SK-N-SH (cell line): ENCODE data around the gene SLC24A3. TPM values are rescaled to one million over a fixed set of nuclear protein-coding genes. Genes with fewer than 3 reads are reported as not detected.

Source experiments
- CTCF ChIA-PET: fragments of 300-600, 350-600 bp; formaldehyde crosslinking; extraction: SDS; loops from one replicate; lab custom pipeline; 2021; lab: Yijun Ruan, JAX
- POLR2A ChIA-PET: fragments of 350-600 bp; sonication (Branson Sonifier 250); formaldehyde crosslinking; extraction: SDS; loops from one replicate; lab custom pipeline; 2020; ENCODE audit warnings: antibody characterized with exemption, inconsistent platforms; lab: Yijun Ruan, JAX
- DNase-seq: peaks from one replicate; pipeline ENCODE4 v3.0.0; 2012
- H2AFZ ChIP-seq: fragments of 200-600 bp; sonication (generic); 2 replicates; pipeline ENCODE4 v1.8.1; 2016; ENCODE audit warnings: antibody characterized with exemption, mild to moderate bottlenecking, low read depth
- H3F3A ChIP-seq: fragments of 200-600 bp; sonication (generic); replicated peaks from 2 replicates; pipeline ENCODE3; 2016; ENCODE audit warnings: antibody characterized with exemption, mild to moderate bottlenecking; ENCODE audit not compliant: insufficient read depth
- H3K27ac ChIP-seq, 2 experiments: fragments of 200-500 bp in 1 of 2; fragments of 200-600 bp in 1 of 2; sonication (Bioruptor generic) in 1 of 2; sonication (generic), shearing (Covaris generic) in 1 of 2; 2 replicates each; pipeline versions ENCODE4 v1.5.1 to v1.6.1; 2014 to 2016; ENCODE audit warnings: low read depth in 2 of 2, inconsistent platforms in 1 of 2, low read length in 1 of 2, mild to moderate bottlenecking in 1 of 2, mixed read lengths in 1 of 2
- H3K27me3 ChIP-seq: fragments of 200-600 bp; sonication (generic), shearing (Covaris generic); 2 replicates; pipeline ENCODE4 v1.6.1; 2016; ENCODE audit warnings: mixed run types; ENCODE audit not compliant: insufficient read depth
- H3K36me3 ChIP-seq, 2 experiments: fragments of 200-500 bp in 1 of 2; fragments of 200-600 bp in 1 of 2; sonication (Bioruptor generic) in 1 of 2; sonication (generic) in 1 of 2; replicated peaks in 1 of 2; 2 replicates each; pipeline versions ENCODE3 to v1.5.1; 2014 to 2016; ENCODE audit warnings: low read length in 1 of 2, mild to moderate bottlenecking in 1 of 2; ENCODE audit not compliant: insufficient read depth in 2 of 2, control insufficient read depth in 1 of 2
- H3K4me1 ChIP-seq, 2 experiments: fragments of 200-500 bp in 1 of 2; fragments of 200-600 bp in 1 of 2; sonication (Bioruptor generic) in 1 of 2; sonication (generic), shearing (Covaris generic) in 1 of 2; 2 replicates each; pipeline versions ENCODE4 v1.5.1 to v1.6.1; 2014 to 2016; ENCODE audit warnings: low read depth in 1 of 2, low read length in 1 of 2, mixed run types in 1 of 2; ENCODE audit not compliant: insufficient read depth in 2 of 2, control insufficient read depth in 1 of 2
- H3K4me2 ChIP-seq: fragments of 200-600 bp; sonication (generic), shearing (Covaris generic); 2 replicates; pipeline ENCODE4 v1.6.1; 2017; ENCODE audit warnings: mixed run types
- H3K4me3 ChIP-seq, 2 experiments: fragments of 200-500 bp in 1 of 2; fragments of 200-600 bp in 1 of 2; sonication (Bioruptor generic) in 1 of 2; sonication (generic), shearing (Covaris generic) in 1 of 2; 2 replicates each; pipeline versions ENCODE4 v1.5.1 to v1.8.1; 2014 to 2016; ENCODE audit warnings: low read depth in 2 of 2, inconsistent platforms in 1 of 2, low read length in 1 of 2, mild to moderate bottlenecking in 1 of 2, mixed read lengths in 1 of 2, moderate library complexity in 1 of 2
- H3K79me2 ChIP-seq: fragments of 200-600 bp; sonication (generic); 2 replicates; pipeline ENCODE4 v1.8.1; 2017; ENCODE audit warnings: mild to moderate bottlenecking; ENCODE audit not compliant: insufficient read depth
- H3K9ac ChIP-seq: fragments of 200-600 bp; sonication (generic); 2 replicates; pipeline ENCODE4 v1.6.1; 2017; ENCODE audit warnings: mixed run types
- H3K9me2 ChIP-seq: fragments of 200-600 bp; sonication (generic); 2 replicates; pipeline ENCODE4 v1.6.1; 2017; ENCODE audit warnings: mixed run types
- H3K9me3 ChIP-seq: fragments of 200-600 bp; sonication (generic); 2 replicates; pipeline ENCODE4 v1.6.1; 2017; ENCODE audit warnings: mixed run types, mild to moderate bottlenecking, moderate library complexity
- H4K20me1 ChIP-seq: fragments of 200-600 bp; sonication (generic); 2 replicates; pipeline ENCODE4 v1.6.1; 2017; ENCODE audit warnings: mild to moderate bottlenecking, mixed run types; ENCODE audit not compliant: insufficient read depth
- ELF1 ChIP-seq: IDR thresholded peaks from 2 replicates; pipeline ENCODE4 v1.4.0; 2012
- EZH2phosphoT487 ChIP-seq: fragments of 200-600 bp; sonication (generic); IDR thresholded peaks from 2 replicates; pipeline ENCODE4 v1.6.1; 2017; ENCODE audit warnings: low read depth, mixed run types, mild to moderate bottlenecking, antibody characterized with exemption, moderate library complexity, borderline replicate concordance
- FOXJ3 ChIP-seq: sonication (generic); formaldehyde crosslinking; IDR thresholded peaks from 2 replicates; pipeline ENCODE4 v1.5.1; 2020; ENCODE audit warnings: mild to moderate bottlenecking, missing genetic modification reagents
- GABPA ChIP-seq: IDR thresholded peaks from 2 replicates; pipeline ENCODE4 v1.4.0; 2012; ENCODE audit warnings: low read depth, mild to moderate bottlenecking
- SIN3A ChIP-seq: IDR thresholded peaks from 2 replicates; pipeline ENCODE4 v1.6.1; 2012; ENCODE audit warnings: low read depth, mild to moderate bottlenecking, low read length, moderate library complexity, borderline replicate concordance
- TAF1 ChIP-seq: IDR thresholded peaks from 2 replicates; pipeline ENCODE4 v1.6.1; 2012; ENCODE audit warnings: low read depth, mild to moderate bottlenecking, low read length, moderate library complexity, borderline replicate concordance
- TCF12 ChIP-seq: IDR thresholded peaks from 2 replicates; pipeline ENCODE4 v1.4.0; 2012
- TEAD4 ChIP-seq: IDR thresholded peaks from 2 replicates; pipeline ENCODE4 v1.4.0; 2012; ENCODE audit warnings: mild to moderate bottlenecking, borderline replicate concordance; ENCODE audit not compliant: insufficient read depth
- YY1 ChIP-seq: IDR thresholded peaks from 2 replicates; pipeline ENCODE4 v1.4.0; 2012; ENCODE audit warnings: low read depth, mild to moderate bottlenecking
- WGBS: methylation state at CpG from one replicate; pipeline ENCODE4 v1.1.6; 2017; ENCODE audit warnings: low lambda C conversion rate; 5-methylcytosine and 5-hydroxymethylcytosine counted together
- polyA plus RNA-seq, 3 experiments: library from polyadenylated mRNA; depleted of rRNA; stranded (reverse); fragments of >200 nt; gene quantifications; 2 replicates each; pipeline ENCODE4 v1.2.3, GENCODE V29; 2012
- TF ChIP-seq, protein P1 (sequence below): IDR thresholded peaks from 2 replicates; pipeline ENCODE4; 2012
- TF ChIP-seq, protein P2 (sequence below): fragments of 150-350 bp; IDR thresholded peaks from 2 replicates; pipeline ENCODE4 v1.6.1; 2016; ENCODE audit warnings: mild to moderate bottlenecking, low read depth, low read length
- TF ChIP-seq, protein P3 (sequence below): fragments of 150-350 bp; IDR thresholded peaks from 2 replicates; pipeline ENCODE4 v1.6.1; 2017; ENCODE audit warnings: antibody characterized with exemption, low read length, low read depth, borderline replicate concordance
- TF ChIP-seq, protein P4 (sequence below): IDR thresholded peaks from 2 replicates; pipeline ENCODE4 v1.4.0; 2012; ENCODE audit warnings: low read depth, borderline replicate concordance

The SLC24A3 gene
- polyA plus RNA-seq, 1 of the 3 experiments (the other 2 are of a cell fraction): not detected

DNA sequence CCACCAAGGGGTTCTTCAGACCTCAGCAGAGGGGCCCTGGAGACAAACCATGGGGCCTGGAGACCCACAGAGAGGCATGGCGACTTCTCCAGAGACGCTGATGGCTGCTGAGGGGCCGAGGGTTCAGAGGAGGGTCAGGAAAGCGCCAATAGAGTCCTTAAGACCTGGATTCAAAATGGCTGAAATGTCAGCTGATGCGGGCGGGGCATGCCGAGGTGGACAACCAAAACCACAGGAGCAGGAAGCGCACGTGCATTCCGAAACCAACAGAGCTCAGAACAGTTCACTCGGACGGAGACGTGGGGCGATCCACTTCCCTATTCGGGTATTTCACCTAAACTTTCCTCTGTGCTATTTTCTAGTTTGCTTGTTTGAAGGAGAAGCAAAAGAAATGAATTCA lies 445.7 kb downstream of the SLC24A3 start:
- H3K9me3 ChIP-seq: no peaks in the 10 kb centered on the region
- ChIA-PET CTCF (interaction anchor here (6.5 kb wide), 1 partner anchor 28 kb away, joined by 97 read pairs; no protein-coding TSS in a partner anchor), POLR2A (no interaction called here)
- 49% methylated on average over 15 of the region's 15 CpGs for WGBS
- no peak overlapping the region for H3K27ac ChIP-seq
- DNase-seq: no peak
- H3K9ac ChIP-seq: no peak overlapping the region
- H3K79me2 ChIP-seq: no peaks in the 10 kb centered on the region
- H3K4me1 ChIP-seq: peaks cover 0 to 14% of the 10 kb centered on the region in 2 experiments; a peak in 1 of 4 replicates
- H3K4me2 ChIP-seq: no peak overlapping the region; the same call in 1 of the 2 replicates
- H3K36me3 ChIP-seq: no peaks in the 10 kb centered on the region
- H3F3A ChIP-seq: no peaks in the 10 kb centered on the region
- H3K9me2 ChIP-seq: no peaks in the 10 kb centered on the region
- H3K4me3 ChIP-seq: no peak overlapping the region
- TF ChIP-seq, protein P1, sequence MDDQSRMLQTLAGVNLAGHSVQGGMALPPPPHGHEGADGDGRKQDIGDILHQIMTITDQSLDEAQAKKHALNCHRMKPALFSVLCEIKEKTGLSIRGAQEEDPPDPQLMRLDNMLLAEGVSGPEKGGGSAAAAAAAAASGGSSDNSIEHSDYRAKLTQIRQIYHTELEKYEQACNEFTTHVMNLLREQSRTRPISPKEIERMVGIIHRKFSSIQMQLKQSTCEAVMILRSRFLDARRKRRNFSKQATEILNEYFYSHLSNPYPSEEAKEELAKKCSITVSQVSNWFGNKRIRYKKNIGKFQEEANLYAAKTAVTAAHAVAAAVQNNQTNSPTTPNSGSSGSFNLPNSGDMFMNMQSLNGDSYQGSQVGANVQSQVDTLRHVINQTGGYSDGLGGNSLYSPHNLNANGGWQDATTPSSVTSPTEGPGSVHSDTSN: no peak
- TF ChIP-seq SIN3A (no peak), TCF12 (no peak)
- H3K27me3 ChIP-seq: peaks cover 56% of the 10 kb centered on the region; the same call in 1 of the 2 replicates
- no peaks in the 10 kb centered on the region for H4K20me1 ChIP-seq
- H2AFZ ChIP-seq: no peak overlapping the region

DNA sequence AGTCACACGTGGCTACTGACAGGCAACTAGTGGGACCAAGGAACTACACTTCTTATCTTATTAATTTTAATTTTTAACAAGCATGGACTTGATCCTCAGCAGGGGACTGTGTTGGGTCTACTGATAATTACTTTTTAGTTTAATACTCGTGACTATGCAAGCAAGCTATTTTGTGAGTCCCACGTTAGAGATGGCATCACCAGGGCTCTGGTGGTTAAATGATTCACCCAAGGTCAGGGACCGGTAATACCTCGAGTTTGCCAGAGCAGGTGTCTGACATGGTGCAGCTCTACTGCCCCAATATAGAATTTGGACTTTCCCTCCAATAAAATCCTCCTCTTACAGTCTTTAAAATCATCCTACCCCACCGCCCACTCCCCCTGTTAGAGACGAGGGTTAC lies 447.0 kb downstream of the SLC24A3 start:
- Histone ChIP-seq H4K20me1 (no peaks in the 10 kb centered on the region), H3K9ac (no peak overlapping the region), H3K4me1 (peaks cover 0 to 14% of the 10 kb centered on the region in 2 experiments; a peak in 1 of 4 replicates), H3K36me3 (no peaks in the 10 kb centered on the region), H3K4me3 (no peak overlapping the region), H3K27ac (no peak overlapping the region), H2AFZ (no peak overlapping the region), H3F3A (no peaks in the 10 kb centered on the region), H3K9me2 (no peaks in the 10 kb centered on the region), H3K27me3 (peaks cover 64% of the 10 kb centered on the region; the same call in 1 of the 2 replicates), H3K4me2 (no peak overlapping the region), H3K9me3 (no peaks in the 10 kb centered on the region), H3K79me2 (no peaks in the 10 kb centered on the region)
- ChIA-PET POLR2A (no interaction called here), CTCF (interaction anchor here (0.7 to 6.5 kb wide), 5 partner anchors 12 to 1247 kb away, joined by 3 to 97 read pairs (median 7); no protein-coding TSS in a partner anchor)
- TF ChIP-seq TEAD4: no peak
- TF ChIP-seq FOXJ3 (CRISPR knock-in tag): no peak
- 8% methylated on average over 7 of the region's 7 CpGs for WGBS
- no peak for DNase-seq

DNA sequence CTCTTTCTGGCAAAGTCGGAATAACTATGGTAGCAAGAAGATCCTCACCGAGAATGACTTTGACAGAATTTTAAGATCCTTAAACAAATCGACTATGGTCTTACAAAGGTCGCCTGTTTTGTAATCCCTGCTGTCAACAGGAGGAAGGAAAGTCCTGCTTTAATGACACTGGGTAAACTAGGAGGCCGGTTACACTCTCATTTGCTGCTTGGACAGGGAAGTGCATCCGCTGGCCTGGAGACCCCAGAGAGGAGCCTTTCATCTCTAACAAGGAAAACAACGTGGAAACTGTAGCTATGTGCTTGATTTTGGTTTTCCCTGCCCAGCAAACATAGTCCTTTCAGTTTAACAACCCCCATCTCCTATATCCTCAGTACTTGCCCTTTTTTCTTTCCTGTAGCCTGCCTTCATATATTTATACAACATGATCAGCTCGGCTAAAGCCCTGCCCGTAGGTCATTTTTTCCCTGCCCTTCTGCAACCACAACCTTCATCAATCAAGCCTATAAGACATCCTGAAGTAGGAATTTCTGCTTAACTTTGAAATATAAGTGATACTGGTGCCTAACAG lies 448.5 kb downstream of the SLC24A3 start:
- CTCF ChIA-PET: interaction anchor here (0.7 to 6.5 kb wide), 14 partner anchors 8 to 1248 kb away, joined by 3 to 97 read pairs (median 4); no protein-coding TSS in a partner anchor

More for the DNA sequence above, 448.5 kb downstream of the SLC24A3 start:
- Histone ChIP-seq H4K20me1 (no peaks in the 10 kb centered on the region), H3K4me2 (no peak overlapping the region), H3K4me1 (peaks cover 0 to 14% of the 10 kb centered on the region in 2 experiments; a peak in 1 of 4 replicates), H3K9me3 (no peaks in the 10 kb centered on the region), H3K4me3 (no peak overlapping the region)
- POLR2A ChIA-PET: no interaction called here
- 24% methylated on average over 9 of the region's 9 CpGs for WGBS
- TF ChIP-seq GABPA (no peak), YY1 (no peak), ELF1 (no peak), EZH2phosphoT487 (no peak), FOXJ3 (CRISPR knock-in tag) (no peak), TEAD4 (no peak), TCF12 (no peak), TAF1 (no peak), SIN3A (no peak)
- TF ChIP-seq, protein P2, sequence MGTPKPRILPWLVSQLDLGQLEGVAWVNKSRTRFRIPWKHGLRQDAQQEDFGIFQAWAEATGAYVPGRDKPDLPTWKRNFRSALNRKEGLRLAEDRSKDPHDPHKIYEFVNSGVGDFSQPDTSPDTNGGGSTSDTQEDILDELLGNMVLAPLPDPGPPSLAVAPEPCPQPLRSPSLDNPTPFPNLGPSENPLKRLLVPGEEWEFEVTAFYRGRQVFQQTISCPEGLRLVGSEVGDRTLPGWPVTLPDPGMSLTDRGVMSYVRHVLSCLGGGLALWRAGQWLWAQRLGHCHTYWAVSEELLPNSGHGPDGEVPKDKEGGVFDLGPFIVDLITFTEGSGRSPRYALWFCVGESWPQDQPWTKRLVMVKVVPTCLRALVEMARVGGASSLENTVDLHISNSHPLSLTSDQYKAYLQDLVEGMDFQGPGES: no peak
- TF ChIP-seq, protein P3, sequence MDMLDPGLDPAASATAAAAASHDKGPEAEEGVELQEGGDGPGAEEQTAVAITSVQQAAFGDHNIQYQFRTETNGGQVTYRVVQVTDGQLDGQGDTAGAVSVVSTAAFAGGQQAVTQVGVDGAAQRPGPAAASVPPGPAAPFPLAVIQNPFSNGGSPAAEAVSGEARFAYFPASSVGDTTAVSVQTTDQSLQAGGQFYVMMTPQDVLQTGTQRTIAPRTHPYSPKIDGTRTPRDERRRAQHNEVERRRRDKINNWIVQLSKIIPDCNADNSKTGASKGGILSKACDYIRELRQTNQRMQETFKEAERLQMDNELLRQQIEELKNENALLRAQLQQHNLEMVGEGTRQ: no peak
- TF ChIP-seq, protein P4, sequence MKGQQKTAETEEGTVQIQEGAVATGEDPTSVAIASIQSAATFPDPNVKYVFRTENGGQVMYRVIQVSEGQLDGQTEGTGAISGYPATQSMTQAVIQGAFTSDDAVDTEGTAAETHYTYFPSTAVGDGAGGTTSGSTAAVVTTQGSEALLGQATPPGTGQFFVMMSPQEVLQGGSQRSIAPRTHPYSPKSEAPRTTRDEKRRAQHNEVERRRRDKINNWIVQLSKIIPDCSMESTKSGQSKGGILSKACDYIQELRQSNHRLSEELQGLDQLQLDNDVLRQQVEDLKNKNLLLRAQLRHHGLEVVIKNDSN: no peak
- TF ChIP-seq, all 33 proteins: peak for 0
- DNase-seq: no peak
- Histone ChIP-seq H3F3A (no peaks in the 10 kb centered on the region), H3K9me2 (no peaks in the 10 kb centered on the region), H2AFZ (no peak overlapping the region), H3K79me2 (no peaks in the 10 kb centered on the region), H3K27me3 (peaks cover 67% of the 10 kb centered on the region; the same call in 1 of the 2 replicates), H3K36me3 (no peaks in the 10 kb centered on the region), H3K27ac (no peak overlapping the region), H3K9ac (no peak overlapping the region)
